Activated CD8-positive, alpha-beta T cell treated with anti-CD3 and anti-CD28 coated beads for 36 hours (primary cell): ENCODE measurements around the gene C6. TPM values are rescaled to one million over a fixed set of nuclear protein-coding genes. Genes with fewer than 3 reads are reported as not detected.
"Not testable (repeated sequence)": the region's sequence is repeated elsewhere in the genome, so short reads cannot be mapped to it uniquely, and the experiment has no call there.

ENCODE experiments used
- ATAC-seq: fragments of 200-7000 bp; cut with Tn5 transposase; one replicate; pipeline ENCODE4 v1.10.0; 2021; ENCODE audit warnings: mild to moderate bottlenecking, moderate library complexity
- CTCF ChIA-PET: fragments of 350-600 bp; sonication (Branson Sonifier 250); formaldehyde crosslinking; loops from one replicate; lab custom pipeline; 2021; ENCODE audit warnings: antibody characterized with exemption; lab: Charles Lee
- POLR2A ChIA-PET: fragments of 350-600 bp; sonication (Branson Sonifier 250); formaldehyde crosslinking; loops from one replicate; lab custom pipeline; 2021; ENCODE audit warnings: antibody characterized with exemption; lab: Charles Lee
- DNase-seq: peaks from one replicate; pipeline ENCODE4 v3.0.0-alpha.2; 2020
- H3K27ac Mint-ChIP-seq: one replicate; pipeline ENCODE4 v1.8.0; 2021; ENCODE audit warnings: mild to moderate bottlenecking, mixed read lengths
- H3K27me3 Mint-ChIP-seq: one replicate; pipeline ENCODE4 v1.8.0; 2021; ENCODE audit warnings: mixed read lengths
- H3K36me3 Mint-ChIP-seq: one replicate; pipeline ENCODE4 v1.8.0; 2021; ENCODE audit warnings: low read depth, mixed read lengths
- H3K4me1 Mint-ChIP-seq: one replicate; pipeline ENCODE4 v1.8.0; 2021; ENCODE audit warnings: low read depth, mixed read lengths
- H3K4me3 Mint-ChIP-seq: one replicate; pipeline ENCODE4 v1.8.0; 2021; ENCODE audit warnings: mild to moderate bottlenecking, moderate library complexity, mixed read lengths
- H3K9me3 Mint-ChIP-seq: one replicate; pipeline ENCODE4 v1.8.0; 2021; ENCODE audit warnings: mixed read lengths
- CTCF ChIP-seq: fragments of 200-600 bp; IDR thresholded peaks from one replicate; pipeline ENCODE4 v1.8.0; 2022; ENCODE audit warnings: antibody characterized with exemption, mild to moderate bottlenecking
- intact Hi-C: fragments of 100-400 bp; cut with micrococcal nuclease; formaldehyde crosslinking; loops from one replicate; pipeline ENCODE4 v1.10.0; 2022
- total RNA-seq, 2 experiments: library from RNA; stranded (reverse); gene quantifications; one replicate each; pipeline ENCODE4 v1.2.3, GENCODE V29; 2021

C6 gene
- total RNA-seq, 2 experiments from 2014 or later: not detected

GRCh38 chr5:41218929-41219657 lies 5.8 kb upstream of the C6 start:
- Mint-ChIP-seq H3K4me1 (no peaks in the 10 kb centered on the region), H3K27ac (no peak overlapping the region), H3K27me3 (no peaks in the 10 kb centered on the region), H3K4me3 (no peak overlapping the region), H3K9me3 (no peaks in the 10 kb centered on the region), H3K36me3 (no peaks in the 10 kb centered on the region)
- ATAC-seq (no peak), DNase-seq (no peak)
- intact Hi-C loops: no loop called here
- ChIA-PET POLR2A (no interaction called here), CTCF (interaction anchor here (1.1 kb wide), 1 partner anchor 315 kb away, joined by 3 read pairs; no protein-coding TSS in a partner anchor)
- no peak for TF ChIP-seq CTCF

- H3K27ac Mint-ChIP-seq: no peak overlapping the region
- ATAC-seq (no peak), DNase-seq (no peak)
- no peaks in the 10 kb centered on the region for H3K4me1 Mint-ChIP-seq
- no peak overlapping the region for H3K4me3 Mint-ChIP-seq
- POLR2A ChIA-PET: no interaction called here
- CTCF ChIA-PET: interaction anchor here (0.6 kb wide), 1 partner anchor 142 kb away, joined by 3 read pairs; no protein-coding TSS in a partner anchor
- H3K27me3 Mint-ChIP-seq: no peaks in the 10 kb centered on the region
- no peaks in the 10 kb centered on the region for H3K9me3 Mint-ChIP-seq
- intact Hi-C loops: no loop called here
- no peaks in the 10 kb centered on the region for H3K36me3 Mint-ChIP-seq
- no peak for TF ChIP-seq CTCF
These were observed 850 bp upstream of the C6 start for GRCh38 chr5:41214182-41214581.

GRCh38 chr5:41212935-41213334 lies 397 bp downstream of the C6 start:
- H3K27me3 Mint-ChIP-seq: no peaks in the 10 kb centered on the region
- ChIA-PET POLR2A (no interaction called here), CTCF (no interaction called here)
- no peak for ATAC-seq
- H3K9me3 Mint-ChIP-seq: no peaks in the 10 kb centered on the region
- H3K36me3 Mint-ChIP-seq: no peaks in the 10 kb centered on the region
- no peak for TF ChIP-seq CTCF
- no peak for DNase-seq
- H3K4me3 Mint-ChIP-seq: no peak overlapping the region
- H3K4me1 Mint-ChIP-seq: no peaks in the 10 kb centered on the region
- intact Hi-C loops: no loop called here
- H3K27ac Mint-ChIP-seq: no peak overlapping the region

GRCh38 chr5:41211417-41211816 lies 1.9 kb downstream of the C6 start:
- no peak for DNase-seq
- no peak overlapping the region for H3K27ac Mint-ChIP-seq
- TF ChIP-seq CTCF: no peak

GRCh38 chr5:41205475-41205874 lies 7.9 kb downstream of the C6 start:
- DNase-seq, H3K27ac Mint-ChIP-seq, H3K4me3 Mint-ChIP-seq, H3K9me3 Mint-ChIP-seq, H3K36me3 Mint-ChIP-seq, CTCF ChIA-PET, ATAC-seq, intact Hi-C loops, POLR2A ChIA-PET, H3K27me3 Mint-ChIP-seq, H3K4me1 Mint-ChIP-seq: not testable (repeated sequence)

More at GRCh38 chr5:41211417-41211816, 1.9 kb downstream of the C6 start:
- Mint-ChIP-seq H3K27me3 (no peaks in the 10 kb centered on the region), H3K9me3 (no peaks in the 10 kb centered on the region), H3K4me3 (no peak overlapping the region), H3K36me3 (no peaks in the 10 kb centered on the region), H3K4me1 (no peaks in the 10 kb centered on the region)
- ChIA-PET POLR2A (no interaction called here), CTCF (no interaction called here)
- intact Hi-C loops: no loop called here
- no peak for ATAC-seq
